ENCODE data around the gene SLAMF6.
"Not testable (repeated sequence)": the region's sequence is repeated elsewhere in the genome, so short reads cannot be mapped to it uniquely, and the experiment has no call there.

The SLAMF6 gene

DNA sequence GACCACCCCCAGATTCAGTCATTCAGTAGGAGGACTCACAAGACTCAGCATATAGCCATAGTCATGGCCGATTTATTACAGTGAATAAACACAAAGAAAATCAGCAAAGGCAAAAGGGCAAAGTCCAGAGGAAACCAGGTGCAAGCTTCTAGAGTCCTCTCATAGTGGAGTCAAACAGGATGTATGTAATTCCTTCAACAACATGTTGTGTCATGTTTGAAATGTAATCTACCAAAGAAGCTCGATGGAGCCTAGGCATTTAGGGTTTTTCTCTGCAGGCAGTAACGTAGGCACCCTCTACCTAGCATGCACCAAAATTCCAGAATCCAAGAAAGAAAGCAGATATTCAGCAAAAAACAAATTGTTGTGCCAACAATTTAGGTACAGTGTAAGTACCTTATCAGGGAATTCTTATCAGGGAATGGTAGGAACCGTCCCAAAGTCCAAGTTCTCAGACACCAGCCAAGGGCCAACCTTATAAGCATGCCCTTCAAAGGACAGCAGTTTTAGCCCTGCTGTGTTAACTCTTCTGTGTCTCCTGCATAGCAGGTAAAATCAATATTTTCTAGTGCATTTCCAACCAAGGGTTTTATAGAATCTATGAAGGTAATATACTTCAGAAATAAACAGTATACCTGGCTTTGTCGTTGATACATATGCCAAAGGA lies 16.1 kb upstream of the SLAMF6 start:
- Mint-ChIP-seq H3K4me1 (ENCODE audit: low read depth) (peaks cover 35% of the 10 kb centered on the region), H3K27ac (peak overlapping the region; percentile 78)

DNA sequence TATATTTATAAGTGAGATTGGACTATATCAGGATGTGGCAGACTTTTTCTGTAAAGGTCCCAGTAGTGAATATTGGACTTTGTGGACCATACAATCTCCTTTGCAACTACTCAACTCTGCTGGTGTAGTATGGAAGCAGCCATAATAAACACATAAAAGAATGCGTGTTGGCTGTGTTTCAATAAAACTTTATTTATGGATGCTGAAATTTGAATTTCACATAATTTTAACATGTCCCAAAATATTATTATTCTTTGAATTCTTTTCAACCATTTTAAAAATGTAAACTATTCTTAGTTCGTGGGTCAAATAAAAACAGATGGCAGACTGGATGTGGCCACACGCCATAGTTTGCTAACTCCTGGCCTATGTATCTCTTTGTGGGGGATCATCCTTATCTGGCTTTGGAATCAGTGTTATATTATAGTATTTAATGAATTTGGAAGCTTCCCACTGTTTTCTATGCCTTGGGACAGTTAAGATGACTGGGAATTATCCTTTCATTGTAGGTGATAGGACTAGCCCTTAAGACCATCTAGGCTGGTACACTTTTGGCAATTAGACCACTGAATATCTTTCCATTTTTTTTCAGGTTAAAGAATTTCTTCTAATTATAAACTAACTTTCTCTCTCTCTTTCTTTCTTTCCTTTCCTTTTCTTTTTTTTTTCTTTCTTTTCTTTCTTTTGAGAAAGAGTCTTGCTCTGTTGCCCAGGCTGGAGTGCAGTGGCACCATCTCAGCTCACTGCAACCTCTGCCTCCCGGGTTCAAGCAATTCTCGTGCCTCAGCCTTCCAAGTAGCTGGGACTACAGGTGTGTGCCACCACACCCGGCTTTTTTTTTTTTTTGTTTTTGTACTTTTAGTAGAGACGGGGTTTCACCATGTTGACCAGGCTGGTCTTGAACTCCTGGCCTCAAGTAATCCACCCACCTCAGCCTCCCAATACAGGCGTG lies 14.9 kb upstream of the SLAMF6 start:
- peaks cover 41% of the 10 kb centered on the region for H3K9me3 Mint-ChIP-seq
- no peak overlapping the region for H3K4me3 Mint-ChIP-seq
- no peaks in the 10 kb centered on the region for H3K27me3 Mint-ChIP-seq (ENCODE audit: low read depth)
- H3K27ac Mint-ChIP-seq, result no peak overlapping the region
- H3K4me1 Mint-ChIP-seq (ENCODE audit: low read depth), result peaks cover 33% of the 10 kb centered on the region
- no peak for DNase-seq (ENCODE audit: low spot score)
- peaks cover 26% of the 10 kb centered on the region for H3K36me3 Mint-ChIP-seq (ENCODE audit: low read depth)

More for the DNA sequence above, 16.1 kb upstream of the SLAMF6 start:
- peak overlapping the region; percentile 76 for H3K4me3 Mint-ChIP-seq
- no peaks in the 10 kb centered on the region for H3K27me3 Mint-ChIP-seq (ENCODE audit: low read depth)
- DNase-seq (ENCODE audit: low spot score), result no peak
- peaks cover 24% of the 10 kb centered on the region for H3K36me3 Mint-ChIP-seq (ENCODE audit: low read depth)
- peaks cover 30% of the 10 kb centered on the region for H3K9me3 Mint-ChIP-seq

DNA sequence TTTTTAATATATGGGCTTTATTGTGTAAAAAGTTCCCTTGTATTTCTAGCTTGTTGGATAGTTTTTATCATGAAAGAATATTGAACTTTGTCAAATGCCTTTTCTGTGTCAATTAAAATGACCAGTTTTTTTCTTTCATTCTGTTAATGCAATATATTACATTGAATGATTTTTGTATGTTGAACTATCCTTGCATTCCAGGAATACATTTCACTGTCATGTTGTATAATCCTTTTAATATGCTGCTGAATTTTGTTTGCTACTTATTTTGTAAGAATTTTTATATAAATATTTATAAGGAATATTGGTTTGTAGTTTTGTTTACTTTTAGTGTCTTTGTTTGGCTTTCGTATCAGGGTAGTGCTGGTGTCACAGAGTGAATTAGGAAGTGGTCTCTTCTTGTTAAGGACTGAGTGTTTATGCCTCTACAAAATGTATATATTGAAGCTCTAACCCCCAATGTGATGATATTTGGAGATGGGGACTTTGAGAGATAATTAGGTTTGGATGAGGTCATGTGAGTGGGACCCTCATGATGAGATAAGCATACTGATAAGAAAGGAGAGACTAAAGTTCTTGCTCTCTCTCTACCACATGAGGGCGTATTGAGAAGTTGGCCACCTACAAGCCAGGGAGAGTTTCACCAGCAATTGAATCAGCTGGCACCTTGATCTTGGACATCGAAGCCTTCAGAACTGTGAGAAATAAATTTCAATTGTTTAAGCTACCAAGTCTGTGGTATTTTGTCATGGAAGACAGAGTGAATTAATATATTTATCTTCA lies 12.0 kb upstream of the SLAMF6 start:
- peaks cover 29% of the 10 kb centered on the region for H3K36me3 Mint-ChIP-seq (ENCODE audit: low read depth)
- no peak overlapping the region for H3K27ac Mint-ChIP-seq
- no peak overlapping the region for H3K4me3 Mint-ChIP-seq
- peaks cover 45% of the 10 kb centered on the region for H3K9me3 Mint-ChIP-seq
- H3K27me3 Mint-ChIP-seq (ENCODE audit: low read depth), result no peaks in the 10 kb centered on the region
- peaks cover 16% of the 10 kb centered on the region for H3K4me1 Mint-ChIP-seq (ENCODE audit: low read depth)
- no peak for DNase-seq (ENCODE audit: low spot score)

DNA sequence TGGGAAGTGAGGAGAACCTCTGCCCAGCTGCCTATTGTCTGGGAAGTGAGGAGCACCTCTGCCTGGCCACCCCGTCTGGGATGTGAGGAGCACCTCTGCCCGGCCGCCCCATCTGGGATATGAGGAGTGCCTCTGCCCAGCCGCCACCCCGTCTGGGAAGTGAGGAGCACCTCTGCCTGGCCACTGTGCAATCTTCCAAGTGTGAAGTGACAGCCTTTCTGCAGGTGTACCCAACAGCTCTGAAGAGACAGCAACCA lies 9.4 kb upstream of the SLAMF6 start:
- H3K27ac Mint-ChIP-seq; H3K27me3 Mint-ChIP-seq (ENCODE audit: low read depth); H3K4me3 Mint-ChIP-seq; DNase-seq (ENCODE audit: low spot score): not testable (repeated sequence)
- Mint-ChIP-seq H3K4me1 (ENCODE audit: low read depth) (peaks cover 13% of the 10 kb centered on the region), H3K36me3 (ENCODE audit: low read depth) (peaks cover 39% of the 10 kb centered on the region), H3K9me3 (peaks cover 50% of the 10 kb centered on the region)

DNA sequence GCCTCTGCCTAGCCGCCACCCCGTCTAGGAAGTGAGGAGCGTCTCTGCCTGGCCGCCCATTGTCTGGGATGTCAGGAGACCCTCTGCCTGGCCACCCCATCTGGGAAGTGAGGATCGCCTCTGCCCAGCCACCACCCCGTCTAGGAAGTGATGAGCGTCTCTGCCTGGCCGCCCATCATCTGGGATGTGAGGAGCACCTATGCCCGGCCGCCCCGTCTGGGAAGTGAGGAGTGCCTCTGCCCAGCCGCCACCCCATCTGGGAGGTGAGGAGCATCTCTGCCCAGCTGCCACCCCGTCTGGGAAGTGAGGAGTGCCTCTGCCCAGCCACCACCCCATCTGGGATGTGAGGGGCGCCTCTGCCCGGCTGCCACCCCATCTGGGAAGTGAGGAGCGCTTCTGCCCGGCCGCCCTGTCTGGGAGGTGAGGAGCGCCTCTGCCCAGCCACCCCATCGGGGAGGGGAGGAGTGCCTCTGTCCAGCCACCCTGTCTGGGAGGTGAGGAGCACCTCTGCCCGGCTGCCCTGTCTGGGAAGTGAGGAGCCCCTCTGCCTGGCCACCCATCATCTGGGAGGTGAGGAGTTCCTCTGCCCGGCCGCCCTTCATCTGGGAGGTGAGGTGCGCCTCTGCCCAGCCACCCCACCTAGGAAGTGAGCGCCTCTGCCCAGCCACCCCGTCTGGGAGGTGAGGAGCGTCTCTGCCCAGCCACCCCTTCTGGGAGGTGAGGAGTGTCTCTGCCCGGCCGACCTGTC lies 8.9 kb upstream of the SLAMF6 start:
- H3K4me1 Mint-ChIP-seq (ENCODE audit: low read depth), result peaks cover 15% of the 10 kb centered on the region
- not testable (repeated sequence) for H3K27me3 Mint-ChIP-seq (ENCODE audit: low read depth); H3K4me3 Mint-ChIP-seq; H3K27ac Mint-ChIP-seq; DNase-seq (ENCODE audit: low spot score)
- peaks cover 52% of the 10 kb centered on the region for H3K9me3 Mint-ChIP-seq
- peaks cover 40% of the 10 kb centered on the region for H3K36me3 Mint-ChIP-seq (ENCODE audit: low read depth)

DNA sequence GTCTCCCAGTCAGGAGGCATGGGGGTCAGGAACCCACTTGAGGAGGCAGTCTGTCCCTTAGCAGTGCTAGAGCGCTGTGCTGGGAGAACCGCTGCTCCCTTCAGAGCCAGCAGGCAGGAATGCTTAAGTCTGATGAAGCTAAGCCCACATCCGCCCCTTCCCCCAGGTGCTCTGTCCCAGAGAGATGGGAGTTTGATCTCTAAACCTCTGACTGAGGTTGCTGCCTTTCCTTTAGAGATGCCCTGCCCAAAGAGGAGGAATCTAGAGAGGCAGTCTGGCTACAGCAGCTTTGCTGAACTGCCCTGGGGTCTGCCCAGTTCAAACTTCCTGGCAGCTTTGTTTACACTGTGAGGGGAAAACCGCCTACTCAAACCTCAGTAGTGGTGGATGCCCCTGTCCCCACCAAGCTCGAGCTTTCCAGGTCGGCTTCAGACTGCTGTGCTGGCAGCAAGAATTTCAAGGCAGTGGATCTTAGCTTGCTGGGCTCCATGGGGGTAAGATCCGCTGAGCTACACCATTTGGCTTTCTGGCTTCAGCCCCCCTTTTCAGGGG lies 6.4 kb upstream of the SLAMF6 start:
- peak overlapping the region; percentile 17 for H3K27ac Mint-ChIP-seq
- H3K4me3 Mint-ChIP-seq, result not testable (repeated sequence)
- H3K4me1 Mint-ChIP-seq (ENCODE audit: low read depth), result peaks cover 23% of the 10 kb centered on the region

DNA sequence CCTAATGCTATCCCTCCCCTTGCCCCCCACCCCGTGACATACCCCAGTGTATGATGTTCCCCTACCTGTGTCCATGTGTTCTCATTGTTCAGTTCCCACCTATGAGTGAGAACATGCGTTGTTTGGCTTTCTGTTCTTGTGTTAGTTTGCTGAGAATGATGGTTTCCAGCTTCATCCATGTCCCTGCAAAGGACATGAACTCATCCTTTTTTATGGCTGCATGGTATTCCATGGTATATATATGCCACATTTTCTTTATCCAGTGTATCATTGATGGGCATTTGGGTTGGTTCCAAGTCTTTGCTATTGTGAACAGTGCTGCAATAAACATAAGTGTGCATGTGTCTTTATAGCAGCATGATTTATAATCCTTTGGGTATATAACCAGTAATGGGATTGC lies 734 bp upstream of the SLAMF6 start:
- DNase-seq (ENCODE audit: low spot score); H3K27me3 Mint-ChIP-seq (ENCODE audit: low read depth): not testable (repeated sequence)
- Mint-ChIP-seq H3K9me3 (peaks cover 31% of the 10 kb centered on the region), H3K36me3 (ENCODE audit: low read depth) (peaks cover 41% of the 10 kb centered on the region), H3K4me3 (peak overlapping the region; percentile 61), H3K27ac (peak overlapping the region; percentile 60), H3K4me1 (ENCODE audit: low read depth) (peaks cover 52% of the 10 kb centered on the region)

More for the DNA sequence above, 6.4 kb upstream of the SLAMF6 start:
- H3K9me3 Mint-ChIP-seq, result peaks cover 46% of the 10 kb centered on the region
- not testable (repeated sequence) for H3K27me3 Mint-ChIP-seq (ENCODE audit: low read depth); DNase-seq (ENCODE audit: low spot score)
- H3K36me3 Mint-ChIP-seq (ENCODE audit: low read depth), result peaks cover 35% of the 10 kb centered on the region

DNA sequence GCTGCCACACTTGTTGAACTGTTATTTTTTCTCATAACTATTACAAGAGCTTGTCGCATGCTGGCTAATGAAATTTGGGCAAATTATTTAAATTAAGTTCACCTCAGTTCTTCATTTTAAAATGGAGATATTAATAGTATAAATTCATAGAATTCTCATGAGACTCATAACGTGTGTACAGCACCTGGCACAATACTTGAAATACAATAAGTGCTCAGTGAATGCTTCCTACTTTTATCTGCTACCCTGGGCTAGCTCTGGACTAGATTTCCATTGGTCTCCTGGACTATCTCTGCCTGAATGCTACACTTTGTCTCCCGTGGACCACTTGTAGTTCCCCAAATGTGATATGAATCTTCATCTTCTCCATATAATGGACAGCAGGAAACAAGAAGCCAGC lies 919 bp downstream of the SLAMF6 start:
- peaks cover 45% of the 10 kb centered on the region for H3K36me3 Mint-ChIP-seq (ENCODE audit: low read depth)
- no peak for DNase-seq (ENCODE audit: low spot score)
- peaks cover 32% of the 10 kb centered on the region for H3K9me3 Mint-ChIP-seq

DNA sequence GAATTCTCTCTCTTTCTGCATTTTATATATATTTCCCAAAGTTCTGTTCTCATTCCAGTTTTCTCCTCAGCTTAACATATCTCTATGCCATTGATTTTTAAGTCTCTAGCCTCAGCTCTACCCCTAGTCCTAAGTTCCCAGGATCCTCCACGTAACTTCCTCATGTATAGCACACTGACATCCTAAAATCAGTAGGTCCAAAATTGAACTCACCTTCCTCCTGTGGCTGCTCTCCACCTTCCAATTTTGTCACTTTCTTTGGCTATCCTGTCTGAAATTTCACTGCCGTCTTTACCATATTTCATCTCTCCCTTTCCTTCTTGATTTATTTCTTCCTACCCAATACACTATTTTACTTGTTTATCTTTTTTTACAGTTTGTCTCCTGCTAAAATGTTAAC lies 1.5 kb downstream of the SLAMF6 start:
- Mint-ChIP-seq H3K27ac (peak overlapping the region; percentile 96), H3K36me3 (ENCODE audit: low read depth) (peaks cover 45% of the 10 kb centered on the region), H3K4me1 (ENCODE audit: low read depth) (peaks cover 65% of the 10 kb centered on the region), H3K9me3 (peaks cover 27% of the 10 kb centered on the region), H3K27me3 (ENCODE audit: low read depth) (no peaks in the 10 kb centered on the region), H3K4me3 (peak overlapping the region; percentile 96)
- no peak for DNase-seq (ENCODE audit: low spot score)

More for the DNA sequence above, 919 bp downstream of the SLAMF6 start:
- H3K4me1 Mint-ChIP-seq (ENCODE audit: low read depth), result peaks cover 61% of the 10 kb centered on the region
- H3K4me3 Mint-ChIP-seq, result peak overlapping the region; percentile 96
- no peaks in the 10 kb centered on the region for H3K27me3 Mint-ChIP-seq (ENCODE audit: low read depth)
- H3K27ac Mint-ChIP-seq, result peak overlapping the region; percentile 96

DNA sequence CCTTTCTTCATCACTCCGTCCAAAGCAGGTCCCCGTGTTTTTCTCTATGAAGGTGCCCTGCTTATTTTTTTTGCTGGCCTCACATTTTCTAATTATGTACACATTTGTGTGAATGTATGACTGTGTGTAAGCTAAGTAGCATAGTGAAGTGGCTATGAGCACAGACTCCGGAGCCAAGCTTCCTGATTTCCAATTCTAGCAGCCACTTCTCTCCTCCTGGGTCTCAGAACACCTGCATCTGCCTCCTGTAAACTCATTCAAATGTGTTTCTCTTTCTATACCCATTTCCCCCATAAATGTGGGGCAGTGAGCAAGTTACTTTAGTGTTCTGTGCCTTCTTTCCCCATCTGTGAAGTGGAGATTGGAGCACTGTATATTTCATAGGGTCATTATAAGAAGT lies 2.1 kb downstream of the SLAMF6 start:
- no peak for DNase-seq (ENCODE audit: low spot score)

DNA sequence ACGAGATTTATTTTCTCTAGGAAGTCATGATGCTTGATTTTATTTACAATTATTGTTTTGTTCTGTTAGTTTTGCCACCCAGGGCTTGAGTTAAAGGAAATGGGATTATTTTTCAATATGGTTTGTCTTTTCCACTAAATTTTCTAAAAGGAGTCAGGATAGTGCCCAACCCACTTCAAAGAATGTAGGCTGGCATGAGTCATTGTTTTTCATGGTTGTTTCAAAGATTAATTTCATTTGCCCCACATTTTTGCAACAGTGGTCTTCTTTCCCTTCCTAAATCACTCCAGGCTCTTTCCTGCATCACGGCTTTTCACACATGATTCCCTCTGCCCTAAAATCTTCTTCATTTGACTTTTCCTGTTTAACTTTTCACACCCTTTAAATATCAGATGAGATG lies 2.5 kb downstream of the SLAMF6 start:
- DNase-seq (ENCODE audit: low spot score), result no peak
- Mint-ChIP-seq H3K27ac (peak overlapping the region; percentile 91), H3K36me3 (ENCODE audit: low read depth) (peaks cover 47% of the 10 kb centered on the region), H3K9me3 (peaks cover 28% of the 10 kb centered on the region), H3K4me3 (peak overlapping the region; percentile 96), H3K4me1 (ENCODE audit: low read depth) (peaks cover 73% of the 10 kb centered on the region), H3K27me3 (ENCODE audit: low read depth) (no peaks in the 10 kb centered on the region)

More for the DNA sequence above, 2.1 kb downstream of the SLAMF6 start:
- peak overlapping the region; percentile 96 for H3K4me3 Mint-ChIP-seq
- peak overlapping the region; percentile 91 for H3K27ac Mint-ChIP-seq
- peaks cover 25% of the 10 kb centered on the region for H3K9me3 Mint-ChIP-seq
- peaks cover 69% of the 10 kb centered on the region for H3K4me1 Mint-ChIP-seq (ENCODE audit: low read depth)
- no peaks in the 10 kb centered on the region for H3K27me3 Mint-ChIP-seq (ENCODE audit: low read depth)
- peaks cover 45% of the 10 kb centered on the region for H3K36me3 Mint-ChIP-seq (ENCODE audit: low read depth)

DNA sequence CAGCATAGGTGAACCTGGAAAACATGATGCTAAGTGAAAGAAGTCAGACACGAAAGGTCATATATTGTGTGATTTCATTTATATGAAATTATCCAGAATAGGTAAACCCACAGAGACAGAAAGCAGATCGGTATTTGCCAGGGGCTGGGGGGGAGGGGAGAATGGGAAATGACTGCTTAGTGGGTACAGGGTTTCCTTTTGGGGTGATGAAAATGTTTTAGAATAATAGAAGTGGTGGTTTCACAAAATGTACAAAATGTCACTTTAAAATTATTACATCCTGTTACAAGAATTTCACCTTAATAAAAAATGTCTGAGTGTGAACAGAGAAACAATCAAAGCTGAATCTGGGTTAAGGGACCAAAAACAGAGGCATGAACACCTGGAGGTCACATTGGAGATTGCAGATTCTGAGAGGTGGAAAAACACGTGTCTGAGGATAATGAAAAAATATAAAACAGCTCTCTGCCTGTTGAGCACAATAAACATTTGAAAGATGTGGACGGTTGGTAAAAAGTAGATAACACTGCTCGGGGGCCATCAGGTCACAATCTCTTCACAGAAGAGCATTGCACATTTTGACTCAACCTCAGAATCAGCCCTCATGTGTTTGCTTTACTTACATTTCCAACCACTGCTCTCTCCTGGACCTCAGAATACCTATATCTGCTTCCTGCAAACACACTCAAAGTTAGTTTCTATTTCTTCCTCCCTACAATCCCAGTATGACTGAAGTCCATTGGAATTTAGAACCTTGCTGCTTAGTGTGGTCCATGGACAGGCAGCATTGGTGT lies 3.2 kb downstream of the SLAMF6 start:
- peaks cover 49% of the 10 kb centered on the region for H3K36me3 Mint-ChIP-seq (ENCODE audit: low read depth)
- H3K4me3 Mint-ChIP-seq, result peak overlapping the region; percentile 96
- no peaks in the 10 kb centered on the region for H3K27me3 Mint-ChIP-seq (ENCODE audit: low read depth)
- peak overlapping the region; percentile 91 for H3K27ac Mint-ChIP-seq
- DNase-seq (ENCODE audit: low spot score), result peak; percentile 50
- H3K9me3 Mint-ChIP-seq, result peaks cover 25% of the 10 kb centered on the region
- H3K4me1 Mint-ChIP-seq (ENCODE audit: low read depth), result peaks cover 76% of the 10 kb centered on the region

All from T-helper 2 cell treated with Interferon-gamma antibody and Interleukin-4, amounts not matched to agents 5 μg/mL and 100 μg/mL, for 36 hours (primary cell).